Left ventricle myocardium superior (tissue), 1 donor: ENCODE results near the gene IRAK3. TPM values are rescaled to one million over a fixed set of nuclear protein-coding genes. Genes with fewer than 3 reads are reported as not detected.
"Not testable (repeated sequence)": the region's sequence is repeated elsewhere in the genome, so short reads cannot be mapped to it uniquely, and the experiment has no call there.

Experiments
- ATAC-seq: fragments of 200-7000 bp; cut with Tn5 transposase; one replicate; pipeline ENCODE4 v1.9.1; 2020; ENCODE audit warnings: mild to moderate bottlenecking, moderate library complexity
- DNase-seq: peaks from one replicate; pipeline ENCODE4 v3.0.0-alpha.2; 2020
- intact Hi-C: fragments of 100-400 bp; cut with micrococcal nuclease; formaldehyde crosslinking; loops from one replicate; pipeline ENCODE4 v1.11.0; 2022
- total RNA-seq: library from RNA; stranded (reverse); fragmentation: NEBNext Ultra II Directional; extraction: Animal tissue kit (Norgen Biotek cat#: 25700); gene quantifications from one replicate; pipeline ENCODE4 v1.2.1, GENCODE V29; 2021
- donor health status: DM: no; HTN: yes; CAD: no; lungs with severe emphysema.

IRAK3 gene
- total RNA-seq, 1 donor from 2014 or later = 5.3 TPM

GRCh38 chr12:66287275-66287674, 98.3 kb downstream of the IRAK3 start:
- ATAC-seq (no peak), DNase-seq (no peak)
- intact Hi-C loops = no loop called here

GRCh38 chr12:66288121-66288520, 99.1 kb downstream of the IRAK3 start:
- ATAC-seq (no peak), DNase-seq (no peak)
- intact Hi-C loops = no loop called here

- no peak for DNase-seq
- intact Hi-C loops = no loop called here
- ATAC-seq = no peak
These were observed 100.5 kb downstream of the IRAK3 start for GRCh38 chr12:66289485-66289884.

- ATAC-seq = no peak
- DNase-seq = no peak
- intact Hi-C loops = no loop called here
These were observed 101.7 kb downstream of the IRAK3 start for GRCh38 chr12:66290716-66291200.

- no peak for ATAC-seq
- intact Hi-C loops = no loop called here
- DNase-seq = no peak
These were observed 107.2 kb downstream of the IRAK3 start for GRCh38 chr12:66296176-66296683.

- intact Hi-C loops = no loop called here
- no peak for DNase-seq
- ATAC-seq = no peak
These were observed 108.1 kb downstream of the IRAK3 start for GRCh38 chr12:66297080-66297479.

- no peak for DNase-seq
- intact Hi-C loops = no loop called here
- ATAC-seq = no peak
These were observed 108.9 kb downstream of the IRAK3 start for GRCh38 chr12:66297923-66298322.

GRCh38 chr12:66301944-66302826, 113.2 kb downstream of the IRAK3 start, which contains the start of gene HELB:
Gene HELB (plus strand): TSS chr12:66302493. CDS start chr12:66302604, 111 bp downstream.
- peak; percentile 100 for ATAC-seq
- intact Hi-C loops = no loop called here

GRCh38 chr12:66302827-66303169, 113.8 kb downstream of the IRAK3 start:
- no peak for DNase-seq
- ATAC-seq = no peak
- intact Hi-C loops = no loop called here

More at GRCh38 chr12:66301944-66302826, 113.2 kb downstream of the IRAK3 start, which contains the start of gene HELB:
- peak; percentile 99 for DNase-seq

GRCh38 chr12:66303316-66303804, 114.3 kb downstream of the IRAK3 start:
- intact Hi-C loops, DNase-seq, ATAC-seq: not testable (repeated sequence)

Other genes starting within 250 kb of the IRAK3 start
- gene LLPH, start 58.5 kb upstream of the IRAK3 start, total RNA-seq = 16.5 TPM
- gene TMBIM4, start 19.2 kb upstream of the IRAK3 start, total RNA-seq = 65.9 TPM
- gene HELB, start 113.3 kb downstream of the IRAK3 start, total RNA-seq = 0.99 TPM